Lower leg skin (tissue), 3 donors: ENCODE results near the gene UCHL1.

Experiments
- POLR2A ChIP-seq, 2 donors: fragments of 450-650 bp; IDR thresholded peaks; one replicate each; pipeline ENCODE4 v1.6.1; 2016 to 2017; ENCODE audit warnings: antibody characterized with exemption in 2 of 2, mild to moderate bottlenecking in 1 of 2, moderate library complexity in 1 of 2
- TF ChIP-seq, protein P1 (sequence below), 3 donors: fragments of 450-650 bp; IDR thresholded peaks; one replicate each; pipeline ENCODE4 v1.5.1; 2016; ENCODE audit warnings: antibody characterized with exemption in 3 of 3, mild to moderate bottlenecking in 3 of 3, moderate library complexity in 2 of 3

DNA sequence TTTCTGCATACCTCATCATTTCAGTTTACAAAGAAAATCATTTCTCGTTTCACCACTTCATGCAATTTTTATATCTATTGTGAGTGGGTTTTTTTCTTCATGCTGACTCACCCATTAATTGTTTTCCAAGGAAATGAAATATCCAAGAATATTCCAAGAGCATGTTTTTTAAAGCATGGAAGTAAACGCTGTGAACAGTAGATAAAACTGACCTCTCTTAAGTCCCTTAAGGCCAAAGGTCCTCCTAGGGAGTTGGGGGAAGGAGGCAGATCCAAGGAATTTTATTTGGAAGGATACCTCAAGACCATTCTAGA is 39.8 kb upstream of the UCHL1 start:
- TF ChIP-seq, protein P1, sequence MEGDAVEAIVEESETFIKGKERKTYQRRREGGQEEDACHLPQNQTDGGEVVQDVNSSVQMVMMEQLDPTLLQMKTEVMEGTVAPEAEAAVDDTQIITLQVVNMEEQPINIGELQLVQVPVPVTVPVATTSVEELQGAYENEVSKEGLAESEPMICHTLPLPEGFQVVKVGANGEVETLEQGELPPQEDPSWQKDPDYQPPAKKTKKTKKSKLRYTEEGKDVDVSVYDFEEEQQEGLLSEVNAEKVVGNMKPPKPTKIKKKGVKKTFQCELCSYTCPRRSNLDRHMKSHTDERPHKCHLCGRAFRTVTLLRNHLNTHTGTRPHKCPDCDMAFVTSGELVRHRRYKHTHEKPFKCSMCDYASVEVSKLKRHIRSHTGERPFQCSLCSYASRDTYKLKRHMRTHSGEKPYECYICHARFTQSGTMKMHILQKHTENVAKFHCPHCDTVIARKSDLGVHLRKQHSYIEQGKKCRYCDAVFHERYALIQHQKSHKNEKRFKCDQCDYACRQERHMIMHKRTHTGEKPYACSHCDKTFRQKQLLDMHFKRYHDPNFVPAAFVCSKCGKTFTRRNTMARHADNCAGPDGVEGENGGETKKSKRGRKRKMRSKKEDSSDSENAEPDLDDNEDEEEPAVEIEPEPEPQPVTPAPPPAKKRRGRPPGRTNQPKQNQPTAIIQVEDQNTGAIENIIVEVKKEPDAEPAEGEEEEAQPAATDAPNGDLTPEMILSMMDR (IDR thresholded peaks at IDR 0.05), result no peak
- no peak for TF ChIP-seq POLR2A (IDR thresholded peaks at IDR 0.05)
